Fibroblast of pulmonary artery (primary cell): ENCODE data around the gene SLC22A4.

Experiments used
- DNase-seq: peaks from one replicate; pipeline ENCODE4 v3.0.0-alpha.2; 2010; ENCODE audit warnings: low read depth
- H3K4me3 ChIP-seq: replicated peaks from 2 replicates; pipeline ENCODE4 v1.5.1; 2011; ENCODE audit warnings: low read depth, mild to moderate bottlenecking, control low read depth, low read length, moderate library complexity
- CTCF ChIP-seq: IDR thresholded peaks from 2 replicates; pipeline ENCODE4 v1.5.1; 2011; ENCODE audit warnings: mild to moderate bottlenecking, control low read depth, low read length, inconsistent platforms; ENCODE audit errors: missing control alignments

SLC22A4 gene

GRCh38 chr5:132289097-132289496 is 5.1 kb upstream of the SLC22A4 start:
- no peak for TF ChIP-seq CTCF
- H3K4me3 ChIP-seq: no peak overlapping the region
- DNase-seq: peak; percentile 44

- no peak overlapping the region for H3K4me3 ChIP-seq
- DNase-seq: no peak
- TF ChIP-seq CTCF: no peak
These were observed 3.2 kb upstream of the SLC22A4 start for GRCh38 chr5:132291026-132291425.

- TF ChIP-seq CTCF: no peak
- DNase-seq: peak; percentile 94
- H3K4me3 ChIP-seq: peak overlapping the region; percentile 79
These were observed 865 bp upstream of the SLC22A4 start for GRCh38 chr5:132293066-132293991.

- no peak for TF ChIP-seq CTCF
- DNase-seq: peak; percentile 94
- peak overlapping the region; percentile 79 for H3K4me3 ChIP-seq
These were observed 722 bp downstream of the SLC22A4 start for GRCh38 chr5:132294728-132295504.

DNA sequence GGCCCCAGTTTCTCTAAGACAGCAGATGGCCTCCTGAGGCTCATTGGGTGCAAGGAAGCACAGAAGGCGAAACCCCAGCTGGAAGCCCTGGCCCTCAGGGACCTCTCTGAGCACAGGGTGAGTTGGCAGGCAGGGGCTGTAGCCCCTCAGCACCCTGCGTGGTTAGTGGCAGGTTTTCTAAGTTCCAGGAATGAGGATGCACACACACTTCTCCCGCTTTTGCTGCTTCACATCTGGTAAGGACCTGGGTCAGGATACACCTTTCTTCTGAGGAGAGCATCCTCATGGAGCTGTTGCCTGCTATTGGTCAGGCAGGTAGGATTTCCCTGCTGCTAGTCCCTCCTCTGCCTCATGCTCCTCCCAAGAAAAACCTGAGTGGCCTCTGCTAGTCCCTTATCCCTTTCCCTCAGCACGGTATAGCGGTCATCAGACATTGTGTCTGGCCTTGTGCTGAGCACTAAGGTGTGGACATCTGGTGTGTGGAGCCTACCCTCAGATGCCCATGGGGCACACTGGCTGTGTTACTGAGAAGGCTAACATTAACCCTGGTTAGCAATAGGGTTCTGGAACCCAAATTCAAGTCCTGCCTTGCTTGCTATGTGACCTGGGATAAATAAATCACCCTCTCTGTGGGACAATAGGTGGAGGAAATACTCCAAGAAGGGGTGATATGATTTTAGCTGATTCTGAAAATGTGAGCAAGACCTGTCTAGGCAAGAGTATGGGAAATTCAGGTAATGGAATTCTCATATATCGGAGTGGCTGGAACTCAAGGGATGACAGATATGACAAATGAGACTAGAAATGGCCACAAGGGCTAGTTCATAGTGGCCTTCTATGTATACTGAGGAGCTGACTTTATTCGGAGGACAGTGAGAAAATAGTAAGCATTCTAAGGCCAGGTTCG is 1.6 kb downstream of the SLC22A4 start:
- H3K4me3 ChIP-seq: peak overlapping the region; percentile 79
- no peak for TF ChIP-seq CTCF
- DNase-seq: no peak

DNA sequence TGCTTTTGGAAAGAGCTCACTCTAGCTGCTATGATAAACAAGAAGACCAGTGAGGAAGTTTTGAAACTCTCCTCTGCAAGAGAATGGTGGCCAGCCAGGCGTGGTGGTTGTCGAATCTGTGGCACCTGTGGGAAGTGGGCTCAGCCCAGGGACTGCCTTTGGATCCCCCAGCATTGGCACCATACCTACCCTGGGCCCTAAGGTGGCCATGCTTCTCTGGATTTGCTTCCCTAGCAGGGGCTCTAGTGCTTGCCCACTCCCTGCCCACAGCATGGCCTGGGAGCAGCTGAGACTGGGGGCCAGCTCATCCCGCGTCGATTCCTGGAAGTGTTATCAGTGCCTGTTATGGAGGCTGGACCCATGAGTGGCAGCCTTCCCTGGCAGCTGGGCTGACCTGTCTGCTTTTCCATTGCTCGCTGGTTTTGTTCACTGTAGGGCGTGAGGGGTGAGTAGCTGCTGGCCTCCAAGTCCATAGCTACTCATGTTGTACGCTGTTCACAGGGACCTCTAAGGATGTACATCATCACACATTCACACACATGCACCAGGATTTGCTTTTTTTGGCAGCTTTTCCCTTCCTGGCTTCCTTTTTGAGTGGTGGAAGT is 2.3 kb downstream of the SLC22A4 start:
- peak overlapping the region; percentile 79 for H3K4me3 ChIP-seq
- peak; percentile 76 for DNase-seq
- TF ChIP-seq CTCF: no peak
